Measurements from ENCODE around the gene DIP2B. TPM values are rescaled to one million over a fixed set of nuclear protein-coding genes. Genes with fewer than 3 reads are reported as not detected.

DIP2B gene
- total RNA-seq, 1 experiment from 2014 or later = 29.4 TPM

- Histone ChIP-seq H3K4me1 (replicated peaks; ENCODE audit: insufficient read depth) (peaks cover 9% of the 10 kb centered on the region), H3K4me2 (no peak overlapping the region), H3F3A (ENCODE audit: insufficient read depth, low read depth) (peaks cover 24% of the 10 kb centered on the region), H3K79me2 (ENCODE audit: low read depth) (peaks cover 18% of the 10 kb centered on the region), H4K20me1 (ENCODE audit: insufficient read depth) (no peaks in the 10 kb centered on the region), H3K9me2 (ENCODE audit: insufficient read depth) (no peaks in the 10 kb centered on the region), H3K9me3 (ENCODE audit: insufficient read depth, low read depth) (no peaks in the 10 kb centered on the region; the same call in 1 of the 2 replicates), H3K27ac (no peak overlapping the region), H3K27me3 (ENCODE audit: insufficient read depth, low read depth) (no peaks in the 10 kb centered on the region), H3K36me3 (ENCODE audit: low read depth) (no peaks in the 10 kb centered on the region), H2AFZ (no peak overlapping the region), H3K4me3 (no peak overlapping the region)
- ChIA-PET CTCF (no interaction called here), POLR2A (ENCODE audit: unreplicated experiment) (interaction anchor here (0.6 kb wide), 1 partner anchor 180 kb away, joined by 4 read pairs; no protein-coding TSS in a partner anchor)
- no TSS peak for BruUV-seq (replicated peaks)
- intact Hi-C loops (cut with micrococcal nuclease; ENCODE audit: unreplicated experiment) = no loop called here
- DNase-seq = no peak
- TF ChIP-seq EZH2 (IDR thresholded peaks at IDR 0.05; ENCODE audit: low read depth) (no peak), CTCF (conservative IDR thresholded peaks at IDR 0.05) (no peak)
Measured at GRCh38 chr12:50647031-50647430, 142.2 kb downstream of the DIP2B start.

- Histone ChIP-seq H3K36me3 (ENCODE audit: low read depth) (no peaks in the 10 kb centered on the region), H3K27ac (no peak overlapping the region), H3K27me3 (ENCODE audit: insufficient read depth, low read depth) (no peaks in the 10 kb centered on the region), H3K4me2 (no peak overlapping the region), H3K9me3 (ENCODE audit: insufficient read depth, low read depth) (no peaks in the 10 kb centered on the region; the same call in 1 of the 2 replicates), H3K9me2 (ENCODE audit: insufficient read depth) (no peaks in the 10 kb centered on the region), H3K4me3 (no peak overlapping the region), H3F3A (ENCODE audit: insufficient read depth, low read depth) (peaks cover 20% of the 10 kb centered on the region), H3K79me2 (ENCODE audit: low read depth) (peaks cover 18% of the 10 kb centered on the region), H3K4me1 (replicated peaks; ENCODE audit: insufficient read depth) (peaks cover 4% of the 10 kb centered on the region), H4K20me1 (ENCODE audit: insufficient read depth) (no peaks in the 10 kb centered on the region), H2AFZ (no peak overlapping the region)
- BruUV-seq (replicated peaks) = no TSS peak
- ChIA-PET POLR2A (ENCODE audit: unreplicated experiment) (no interaction called here), CTCF (no interaction called here)
- DNase-seq = peak in 1 of 2 experiments; percentile 14
- TF ChIP-seq CTCF (conservative IDR thresholded peaks at IDR 0.05) (no peak), EZH2 (IDR thresholded peaks at IDR 0.05; ENCODE audit: low read depth) (no peak)
- intact Hi-C loops (cut with micrococcal nuclease; ENCODE audit: unreplicated experiment) = no loop called here
Measured at GRCh38 chr12:50647479-50647878, 142.7 kb downstream of the DIP2B start.

GRCh38 chr12:50650285-50650684 lies 145.5 kb downstream of the DIP2B start:
- H3K9me3 ChIP-seq (ENCODE audit: insufficient read depth, low read depth) = no peaks in the 10 kb centered on the region; the same call in 1 of the 2 replicates
- no TSS peak for BruUV-seq (replicated peaks)
- no peaks in the 10 kb centered on the region for H3K36me3 ChIP-seq (ENCODE audit: low read depth)
- intact Hi-C loops (cut with micrococcal nuclease; ENCODE audit: unreplicated experiment) = no loop called here
- POLR2A ChIA-PET (ENCODE audit: unreplicated experiment) = no interaction called here
- DNase-seq = no peak
- H4K20me1 ChIP-seq (ENCODE audit: insufficient read depth) = no peaks in the 10 kb centered on the region; the same call in 1 of the 2 replicates
- H3K9me2 ChIP-seq (ENCODE audit: insufficient read depth) = no peaks in the 10 kb centered on the region
- H3K27ac ChIP-seq = no peak overlapping the region
- no peaks in the 10 kb centered on the region for H3K27me3 ChIP-seq (ENCODE audit: insufficient read depth, low read depth)
- H3K4me3 ChIP-seq = no peak overlapping the region
- CTCF ChIA-PET = no interaction called here
- no peak overlapping the region for H2AFZ ChIP-seq
- H3K4me1 ChIP-seq (replicated peaks; ENCODE audit: insufficient read depth) = no peaks in the 10 kb centered on the region
- peaks cover 11% of the 10 kb centered on the region for H3F3A ChIP-seq (ENCODE audit: insufficient read depth, low read depth)
- H3K79me2 ChIP-seq (ENCODE audit: low read depth) = peaks cover 18% of the 10 kb centered on the region
- TF ChIP-seq CTCF (conservative IDR thresholded peaks at IDR 0.05) (no peak), EZH2 (IDR thresholded peaks at IDR 0.05; ENCODE audit: low read depth) (no peak)
- no peak overlapping the region for H3K4me2 ChIP-seq

Measured in PC-9 (cell line).